Measurements from ENCODE around the gene RRP36.
A peak's percentile ranks its signal among the peaks of the same experiment; 100 is the strongest.

RRP36 gene

DNA sequence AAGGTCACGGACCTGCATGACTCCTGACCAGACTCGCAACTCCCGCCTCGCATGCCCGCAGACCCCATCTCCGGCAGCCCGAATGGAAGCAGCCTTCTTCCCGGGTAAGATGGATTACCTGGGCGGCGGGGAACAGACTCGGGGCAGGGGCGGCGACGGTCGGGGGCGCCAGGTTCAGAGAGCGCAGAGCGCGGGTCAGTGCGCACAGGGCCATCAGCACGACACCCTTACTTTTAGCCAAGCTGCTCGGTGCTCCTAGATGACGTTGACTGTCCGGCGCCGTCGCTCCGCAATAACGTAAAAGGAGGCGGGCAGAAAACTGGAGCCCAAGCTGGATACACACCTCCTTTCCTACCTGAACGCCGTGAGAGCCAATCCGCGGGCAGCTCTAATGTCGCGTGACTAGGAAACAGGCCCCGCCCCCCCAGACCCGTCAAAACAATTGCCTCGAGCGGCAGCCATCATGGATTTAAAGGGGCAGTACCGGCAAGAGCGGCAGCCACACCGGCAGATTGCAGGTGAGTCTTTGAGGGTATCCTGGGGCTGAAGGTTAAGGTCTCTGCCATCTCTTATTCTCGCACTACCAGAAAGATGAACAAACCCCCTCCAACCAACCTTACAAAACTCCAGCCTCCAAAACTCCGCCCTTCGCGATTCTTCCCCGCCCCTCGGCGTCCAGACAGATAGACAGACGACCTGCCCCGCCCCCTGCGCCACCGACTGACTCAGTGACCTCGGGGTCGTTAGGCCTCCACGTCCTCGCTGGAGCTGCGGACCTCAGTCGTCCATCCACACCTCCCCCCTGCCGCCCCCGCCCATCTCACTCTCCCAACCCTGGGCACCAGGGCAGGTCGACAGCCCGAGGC lies 38.0 kb downstream of the RRP36 start, which contains the start of the genes KLC4 and MRPL2:
Gene KLC4, plus strand, starts transcription at position 464 of the 866 bp plus-strand sequence. CDS start 1,705 bp downstream, outside the sequence.
Gene MRPL2, minus strand, starts transcription at position 267 of the 866 bp plus-strand sequence. Its CDS starts 53 bp downstream, at position 214.
- TF ChIP-seq REST (IDR thresholded peaks at IDR 0.05; ENCODE audit: insufficient read depth in 1 of 2, low read depth in 2 of 2, low read length in 2 of 2) (no peak), TAF1 (IDR thresholded peaks at IDR 0.05; ENCODE audit: borderline replicate concordance, insufficient read depth, low read length) (peak; percentile 85; the same call in 1 of the 2 replicates), POLR2AphosphoS5 (IDR thresholded peaks at IDR 0.05; ENCODE audit: low read depth, low read length) (peak; percentile 83), SIN3A (IDR thresholded peaks at IDR 0.05; ENCODE audit: borderline replicate concordance, insufficient read depth, low read length) (peak; percentile 95; the same call in 1 of the 2 replicates), FOXP2 (optimal IDR thresholded peaks at IDR 0.05; ENCODE audit: borderline replicate concordance, extremely low read depth, extremely low read length, insufficient read depth) (no peak)

- TF ChIP-seq TAF1 (IDR thresholded peaks at IDR 0.05; ENCODE audit: borderline replicate concordance, insufficient read depth, low read length) (no peak), REST (IDR thresholded peaks at IDR 0.05; ENCODE audit: insufficient read depth in 1 of 2, low read depth in 2 of 2, low read length in 2 of 2) (no peak), FOXP2 (optimal IDR thresholded peaks at IDR 0.05; ENCODE audit: borderline replicate concordance, extremely low read depth, extremely low read length, insufficient read depth) (no peak), POLR2AphosphoS5 (IDR thresholded peaks at IDR 0.05; ENCODE audit: low read depth, low read length) (no peak), SIN3A (IDR thresholded peaks at IDR 0.05; ENCODE audit: borderline replicate concordance, insufficient read depth, low read length) (no peak)
Measured at GRCh38 chr6:43060034-43060754, 38.8 kb downstream of the RRP36 start.

DNA sequence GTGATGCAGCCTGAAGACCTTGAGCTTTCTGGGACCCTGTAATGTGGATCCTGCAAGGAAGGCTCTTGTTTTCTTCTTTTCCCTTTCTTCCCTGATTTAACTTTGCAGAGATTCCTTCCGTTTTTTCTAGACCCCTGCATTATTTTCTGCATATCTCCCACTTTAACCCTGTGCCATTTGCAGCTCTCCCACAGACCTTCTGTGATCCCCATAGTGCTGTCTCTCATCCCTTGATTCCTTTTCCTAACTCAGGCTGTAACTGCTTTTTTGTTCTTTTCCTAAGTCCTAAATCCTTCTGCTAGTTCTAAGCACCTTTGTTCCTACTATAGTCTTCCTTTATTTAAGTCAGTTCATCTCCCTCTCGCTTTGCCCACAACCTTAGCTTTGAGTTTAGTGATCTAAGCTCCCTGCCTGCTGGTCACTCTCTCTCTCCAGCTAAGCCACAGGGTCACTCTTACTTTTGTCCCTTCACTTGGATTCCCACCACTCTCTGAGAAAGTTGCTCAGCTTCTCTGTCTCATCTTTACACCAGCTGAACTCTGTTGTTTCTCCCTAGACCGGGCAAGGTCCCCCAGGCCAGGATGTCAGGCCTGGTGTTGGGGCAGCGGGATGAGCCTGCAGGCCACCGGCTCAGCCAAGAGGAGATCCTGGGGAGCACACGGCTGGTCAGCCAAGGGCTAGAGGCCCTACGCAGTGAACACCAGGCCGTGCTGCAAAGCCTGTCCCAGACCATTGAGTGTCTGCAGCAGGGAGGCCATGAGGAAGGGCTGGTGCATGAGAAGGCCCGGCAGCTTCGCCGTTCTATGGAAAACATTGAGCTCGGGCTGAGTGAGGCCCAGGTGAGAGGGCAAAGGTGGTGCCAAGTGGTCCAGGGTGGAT lies 39.6 kb downstream of the RRP36 start:
- TF ChIP-seq FOXP2 (optimal IDR thresholded peaks at IDR 0.05; ENCODE audit: borderline replicate concordance, extremely low read depth, extremely low read length, insufficient read depth) (no peak), POLR2AphosphoS5 (IDR thresholded peaks at IDR 0.05; ENCODE audit: low read depth, low read length) (no peak), TAF1 (IDR thresholded peaks at IDR 0.05; ENCODE audit: borderline replicate concordance, insufficient read depth, low read length) (no peak), REST (IDR thresholded peaks at IDR 0.05; ENCODE audit: insufficient read depth in 1 of 2, low read depth in 2 of 2, low read length in 2 of 2) (no peak), SIN3A (IDR thresholded peaks at IDR 0.05; ENCODE audit: borderline replicate concordance, insufficient read depth, low read length) (no peak)

GRCh38 chr6:43061861-43062260 lies 40.4 kb downstream of the RRP36 start:
- no peak for TF ChIP-seq REST (IDR thresholded peaks at IDR 0.05; ENCODE audit: insufficient read depth in 1 of 2, low read depth in 2 of 2, low read length in 2 of 2)
- TF ChIP-seq POLR2AphosphoS5 (IDR thresholded peaks at IDR 0.05; ENCODE audit: low read depth, low read length) = no peak
- TF ChIP-seq SIN3A (IDR thresholded peaks at IDR 0.05; ENCODE audit: borderline replicate concordance, insufficient read depth, low read length) = no peak
- TF ChIP-seq FOXP2 (optimal IDR thresholded peaks at IDR 0.05; ENCODE audit: borderline replicate concordance, extremely low read depth, extremely low read length, insufficient read depth) = no peak
- no peak for TF ChIP-seq TAF1 (IDR thresholded peaks at IDR 0.05; ENCODE audit: borderline replicate concordance, insufficient read depth, low read length)

Data from PFSK-1 (cell line).